ENCODE measurements around the gene GPN3. TPM values are rescaled to one million over a fixed set of nuclear protein-coding genes. Genes with fewer than 3 reads are reported as not detected.
A peak's percentile ranks its signal among the peaks of the same experiment; 100 is the strongest.
"Not testable (repeated sequence)": the region's sequence is repeated elsewhere in the genome, so short reads cannot be mapped to it uniquely, and the experiment has no call there.

GPN3 gene
- polyA plus RNA-seq, 1 donor from 2014 or later = 31.1 TPM

- peak overlapping the region in 1 of 4 donors; percentile 71 for H3K4me3 Mint-ChIP-seq
- H3K36me3 Mint-ChIP-seq, H3K9me3 Mint-ChIP-seq, H3K27me3 Mint-ChIP-seq, H3K27ac Mint-ChIP-seq: not testable (repeated sequence)
- peaks cover 7 to 11% (median 9%) of the 10 kb centered on the region in 3 donors for H3K4me1 Mint-ChIP-seq
Observed at GRCh38 chr12:110417113-110417512, 50.9 kb downstream of the GPN3 start.

DNA sequence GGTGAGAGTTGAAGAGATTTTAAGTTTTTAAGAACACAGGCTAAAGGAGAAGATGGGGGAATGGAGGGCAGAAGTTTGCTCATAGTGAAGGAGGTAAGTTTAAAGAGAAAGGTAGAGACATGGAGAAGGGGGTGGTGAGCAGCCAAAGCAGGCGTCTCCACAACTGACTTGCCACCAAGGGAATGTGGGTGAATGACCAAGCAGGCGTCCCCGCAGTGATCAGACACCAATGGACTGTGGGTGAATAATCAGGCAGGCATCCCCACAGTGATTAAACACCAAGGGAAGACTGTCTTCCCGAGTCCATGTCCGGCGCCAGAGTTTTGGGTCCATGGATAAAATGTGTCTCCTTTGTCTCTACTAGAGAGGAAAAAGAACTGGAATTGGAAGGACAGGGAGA, 58.0 kb downstream of the GPN3 start:
- H3K4me1 Mint-ChIP-seq, H3K36me3 Mint-ChIP-seq, H3K27me3 Mint-ChIP-seq, H3K4me3 Mint-ChIP-seq, H3K9me3 Mint-ChIP-seq, H3K27ac Mint-ChIP-seq: not testable (repeated sequence)

- not testable (repeated sequence) for H3K36me3 Mint-ChIP-seq, H3K4me3 Mint-ChIP-seq, H3K9me3 Mint-ChIP-seq, H3K27ac Mint-ChIP-seq, H3K27me3 Mint-ChIP-seq
- peaks cover 14 to 20% (median 14%) of the 10 kb centered on the region in 3 donors for H3K4me1 Mint-ChIP-seq
Observed at GRCh38 chr12:110405126-110405662, 62.9 kb downstream of the GPN3 start.

DNA sequence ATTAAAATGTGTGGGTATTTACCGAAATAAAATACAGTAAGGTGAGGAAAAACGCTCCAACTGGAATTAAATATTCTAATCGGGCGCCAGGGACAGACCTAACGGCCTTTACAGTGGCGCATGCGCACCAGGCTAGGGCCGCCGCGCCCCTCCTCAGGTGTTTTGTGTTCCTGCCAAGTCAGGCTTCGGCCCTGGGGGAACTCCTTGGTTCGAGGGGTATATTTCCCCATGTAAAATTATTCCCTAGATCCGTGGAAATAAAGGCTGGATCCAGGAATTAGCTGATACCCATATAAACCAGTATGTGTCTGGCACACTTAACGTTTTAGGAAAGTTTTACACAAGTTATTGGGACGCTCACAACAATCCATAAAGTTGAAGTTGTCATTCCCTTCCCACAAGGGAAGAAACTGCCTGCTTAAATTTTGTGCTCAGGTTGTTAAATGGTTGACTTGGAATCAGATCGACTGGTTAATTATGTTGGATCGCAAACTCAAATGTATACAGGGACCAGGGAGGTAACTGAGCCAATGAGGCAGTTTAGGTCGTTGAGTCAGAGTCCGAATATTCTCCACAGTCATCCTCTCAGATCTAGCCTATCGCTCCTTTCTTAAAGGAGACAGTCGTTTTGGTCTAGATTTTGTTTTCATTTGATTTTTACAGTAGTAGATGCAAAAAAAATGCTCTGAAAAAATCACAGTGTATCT, 63.9 kb downstream of the GPN3 start:
- Mint-ChIP-seq H3K4me1 (peaks cover 17 to 22% (median 21%) of the 10 kb centered on the region in 3 donors), H3K36me3 (peaks cover 2% of the 10 kb centered on the region), H3K27ac (peak overlapping the region; percentile 99 to 100 (median 99))

GRCh38 chr12:110403146-110403975, 64.7 kb downstream of the GPN3 start, which contains the start of gene ANAPC7:
ANAPC7 (minus strand) TSS chr12:110403708; CDS start chr12:110403627, 81 bp downstream.
- Mint-ChIP-seq H3K27me3 (no peaks in the 10 kb centered on the region), H3K4me3 (peak within 1 kb of the TSS in 3 of 4 donors; percentile 98 to 100 (median 99)), H3K4me1 (peaks cover 17 to 22% (median 21%) of the 10 kb centered on the region in 3 donors), H3K9me3 (no peaks in the 10 kb centered on the region), H3K36me3 (peaks cover 2% of the 10 kb centered on the region), H3K27ac (peak within 1 kb of the TSS; percentile 99 to 100 (median 99))

More for the DNA sequence above, 63.9 kb downstream of the GPN3 start:
- Mint-ChIP-seq H3K27me3 (no peaks in the 10 kb centered on the region), H3K9me3 (no peaks in the 10 kb centered on the region), H3K4me3 (peak overlapping the region in 3 of 4 donors; percentile 98 to 100 (median 99))

Other genes with a start within 250 kb of the GPN3 start
- gene ATP2A2, start 187.0 kb downstream of the GPN3 start, polyA plus RNA-seq = 3.5 TPM
- 24.9 TPM for gene ANAPC7, start 64.5 kb downstream of the GPN3 start, polyA plus RNA-seq
- gene ARPC3, start 17.9 kb downstream of the GPN3 start, polyA plus RNA-seq = 1,315 TPM
- 10.5 TPM for gene FAM216A, start 588 bp upstream of the GPN3 start, polyA plus RNA-seq
- gene VPS29, start 33.9 kb upstream of the GPN3 start, polyA plus RNA-seq = 123 TPM
- gene RAD9B, start 34.1 kb upstream of the GPN3 start, polyA plus RNA-seq = 0.75 TPM
- gene PPTC7, start 115.1 kb upstream of the GPN3 start, polyA plus RNA-seq = 10.1 TPM
- gene TCTN1, start 145.9 kb upstream of the GPN3 start, polyA plus RNA-seq = 24.2 TPM
- gene HVCN1, start 220.9 kb upstream of the GPN3 start, polyA plus RNA-seq = 441 TPM